T-cell (primary cell): ENCODE data around the gene DIP2C. TPM values are rescaled to one million over a fixed set of nuclear protein-coding genes. Genes with fewer than 3 reads are reported as not detected.

Experiments
- ATAC-seq, 4 experiments: fragments of 200-7000 bp in 3 of 4; fragments of 150-1000 bp in 1 of 4; cut with Tn5 transposase; replicated peaks in 1 of 4; 1 replicate in 3 of 4; 2 replicates in 1 of 4; pipeline ENCODE4 v1.10.0; 2021; ENCODE audit warnings: moderate library complexity in 3 of 4, mild to moderate bottlenecking in 2 of 4, moderate number of reproducible peaks in 1 of 4
- CTCF ChIA-PET, 2 donors: fragments of 300-600 bp; sonication (Branson Sonifier 250); formaldehyde crosslinking; loops; one replicate each; lab custom pipeline; 2022; ENCODE audit warnings: antibody characterized with exemption in 2 of 2; lab: Charles Lee
- POLR2A ChIA-PET, 2 donors: fragments of 300-600 bp; sonication (Branson Sonifier 250); formaldehyde crosslinking; loops; one replicate each; lab custom pipeline; 2022; ENCODE audit warnings: antibody characterized with exemption in 2 of 2; lab: Charles Lee
- DNase-seq, 35 experiments: peaks; one replicate each; pipeline versions ENCODE4 v3.0.0 to v3.0.0-alpha.2; 2013 to 2023
- H3K27ac ChIP-seq: one replicate; pipeline ENCODE4 v1.5.1; 2013; ENCODE audit warnings: low read length
- H3K27me3 ChIP-seq, 2 experiments: replicated peaks in 1 of 2; 1 replicate in 1 of 2; 2 replicates in 1 of 2; pipeline versions ENCODE4 v1.6.1 to v1.7.0; 2013; ENCODE audit warnings: low read length in 1 of 2, mixed read lengths in 1 of 2; ENCODE audit not compliant: control insufficient read depth in 2 of 2, insufficient read depth in 2 of 2; ENCODE audit errors: extremely low read depth in 1 of 2
- H3K36me3 ChIP-seq, 2 donors: 1 replicate in 1 of 2; 2 replicates in 1 of 2; pipeline versions ENCODE4 v1.6.1 to v1.7.0; 2013; ENCODE audit warnings: low read length in 1 of 2; ENCODE audit not compliant: control insufficient read depth in 2 of 2, insufficient read depth in 1 of 2; ENCODE audit errors: extremely low read depth in 1 of 2
- H3K4me1 ChIP-seq, 2 experiments: 1 replicate in 1 of 2; 2 replicates in 1 of 2; pipeline versions ENCODE4 v1.6.1 to v1.7.0; 2013; ENCODE audit warnings: low read length in 2 of 2, mixed read lengths in 1 of 2; ENCODE audit not compliant: insufficient read depth in 2 of 2, control insufficient read depth in 1 of 2; ENCODE audit errors: extremely low read depth in 1 of 2
- H3K4me3 ChIP-seq, 2 donors: 1 replicate in 1 of 2; 2 replicates in 1 of 2; pipeline versions ENCODE4 v1.5.1 to v1.7.0; 2013; ENCODE audit warnings: mild to moderate bottlenecking in 2 of 2, low read length in 1 of 2, moderate library complexity in 1 of 2; ENCODE audit not compliant: control insufficient read depth in 1 of 2; ENCODE audit errors: extremely low read depth in 1 of 2
- H3K9me3 ChIP-seq: 2 replicates; pipeline ENCODE4 v1.7.0; 2013
- H3K27ac Mint-ChIP-seq, 2 donors: one replicate each; pipeline ENCODE4 v1.8.0; 2020 to 2021; ENCODE audit warnings: mild to moderate bottlenecking in 2 of 2, mixed read lengths in 2 of 2
- H3K27me3 Mint-ChIP-seq, 2 donors: one replicate each; pipeline ENCODE4 v1.8.0; 2021 to 2022; ENCODE audit warnings: mixed read lengths in 2 of 2
- H3K36me3 Mint-ChIP-seq: one replicate; pipeline ENCODE4 v1.8.0; 2021; ENCODE audit warnings: mixed read lengths
- H3K4me1 Mint-ChIP-seq, 3 donors: one replicate each; pipeline ENCODE4 v1.8.0; 2020 to 2022; ENCODE audit warnings: mixed read lengths in 3 of 3, mild to moderate bottlenecking in 1 of 3
- H3K4me3 Mint-ChIP-seq, 3 donors: one replicate each; pipeline ENCODE4 v1.8.0; 2020 to 2022; ENCODE audit warnings: mild to moderate bottlenecking in 3 of 3, mixed read lengths in 3 of 3, moderate library complexity in 3 of 3
- H3K9me3 Mint-ChIP-seq, 3 donors: one replicate each; pipeline ENCODE4 v1.8.0; 2020 to 2022; ENCODE audit warnings: mixed read lengths in 3 of 3
- WGBS: methylation state at CpG from one replicate; pipeline ENCODE4 v1.1.5; 2013; ENCODE audit warnings: missing lambda C conversion rate; ENCODE audit not compliant: insufficient coverage; 5-methylcytosine and 5-hydroxymethylcytosine counted together
- total RNA-seq, 35 experiments: library from RNA in 6 of 35; stranded (reverse) in 6 of 35; fragments of 120-200 nt in 1 of 35; gene quantifications; one replicate each; pipeline versions ENCODE4 v1.2.1 to v1.2.4 and lab custom pipeline; 2013 to 2026

Gene DIP2C
- total RNA-seq, 5 donors from 2014 or later (not counting 1 experiment from before 2014, with no cell fraction given) = 2.7 to 7.4 (median 4.5) TPM

DNA sequence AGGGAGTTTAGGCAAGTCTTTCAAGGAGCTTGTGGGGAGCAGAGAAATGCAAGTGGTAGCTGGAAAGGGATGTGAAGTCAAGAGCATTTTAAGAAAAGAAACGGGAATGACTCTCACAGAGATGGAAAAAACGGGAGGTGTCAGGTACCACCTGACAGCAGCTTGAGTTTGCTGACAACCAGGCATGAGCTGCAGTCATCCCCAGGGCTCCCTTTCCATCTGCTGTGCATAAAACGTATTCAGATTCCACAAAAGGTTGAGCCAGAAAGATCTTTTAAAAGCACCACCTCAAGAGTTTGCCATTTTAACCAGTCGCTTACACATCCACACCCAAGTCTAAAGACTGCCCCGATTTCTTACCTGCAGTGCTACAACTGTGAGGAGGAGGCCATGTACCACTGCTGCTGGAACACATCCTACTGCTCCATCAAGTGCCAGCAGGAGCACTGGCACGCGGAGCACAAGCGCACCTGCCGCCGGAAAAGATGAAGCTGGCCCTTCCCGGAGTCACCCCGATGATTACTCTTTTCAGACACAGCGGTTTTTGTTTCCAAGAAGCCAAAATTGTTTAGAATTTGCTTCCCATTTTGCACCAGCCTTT, 437.4 kb downstream of the DIP2C start:
- Mint-ChIP-seq H3K4me1 (no peaks in the 10 kb centered on the region), H3K36me3 (peaks cover 74% of the 10 kb centered on the region), H3K4me3 (no peak overlapping the region), H3K27me3 (no peaks in the 10 kb centered on the region), H3K9me3 (no peaks in the 10 kb centered on the region), H3K27ac (no peak overlapping the region)
- H3K27ac ChIP-seq = no peak overlapping the region
- no peaks in the 10 kb centered on the region for H3K27me3 ChIP-seq
- ChIA-PET POLR2A (no interaction called here), CTCF (no interaction called here)
- H3K36me3 ChIP-seq = peaks cover 4 to 45% of the 10 kb centered on the region in 2 donors
- 98% methylated on average over 13 of the region's 13 CpGs for WGBS
- no peak overlapping the region for H3K4me3 ChIP-seq
- ATAC-seq (no peak), DNase-seq (no peak)
- H3K9me3 ChIP-seq = no peaks in the 10 kb centered on the region
- no peaks in the 10 kb centered on the region for H3K4me1 ChIP-seq

DNA sequence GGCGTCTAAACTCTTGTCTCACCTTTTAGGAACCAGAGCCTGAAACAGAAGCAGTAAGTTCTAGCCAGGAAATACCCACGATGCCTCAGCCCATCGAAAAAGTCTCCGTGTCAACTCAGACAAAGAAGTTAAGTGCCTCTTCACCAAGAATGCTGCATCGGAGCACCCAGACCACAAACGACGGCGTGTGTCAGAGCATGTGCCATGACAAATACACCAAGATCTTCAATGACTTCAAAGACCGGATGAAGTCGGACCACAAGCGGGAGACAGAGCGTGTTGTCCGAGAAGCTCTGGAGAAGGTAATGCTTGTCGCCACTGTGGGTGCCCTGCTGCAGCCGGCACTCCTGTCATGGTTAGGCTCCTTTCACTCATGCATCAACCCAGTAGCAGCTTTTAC, 441.2 kb downstream of the DIP2C start:
- CTCF ChIA-PET = no interaction called here

GRCh38 chr10:247480-247879, 442.0 kb downstream of the DIP2C start:
- Mint-ChIP-seq H3K4me3 (no peak overlapping the region), H3K4me1 (no peaks in the 10 kb centered on the region), H3K27ac (no peak overlapping the region), H3K27me3 (no peaks in the 10 kb centered on the region), H3K9me3 (no peaks in the 10 kb centered on the region), H3K36me3 (peaks cover 69% of the 10 kb centered on the region)
- Histone ChIP-seq H3K27me3 (no peaks in the 10 kb centered on the region), H3K4me3 (no peak overlapping the region), H3K27ac (no peak overlapping the region), H3K9me3 (no peaks in the 10 kb centered on the region), H3K4me1 (peaks cover 0 to 4% of the 10 kb centered on the region in 2 experiments), H3K36me3 (peaks cover 0 to 56% of the 10 kb centered on the region in 2 donors)
- DNase-seq = no peak
- no CpG with 5 or more reads among the region's 4 CpGs for WGBS
- ChIA-PET POLR2A (no interaction called here), CTCF (no interaction called here)
- no peak for ATAC-seq

More for the DNA sequence above, 441.2 kb downstream of the DIP2C start:
- Mint-ChIP-seq H3K4me3 (no peak overlapping the region), H3K36me3 (peaks cover 69% of the 10 kb centered on the region), H3K4me1 (no peaks in the 10 kb centered on the region), H3K27me3 (no peaks in the 10 kb centered on the region), H3K27ac (no peak overlapping the region), H3K9me3 (no peaks in the 10 kb centered on the region)
- H3K4me1 ChIP-seq = peaks cover 0 to 4% of the 10 kb centered on the region in 2 experiments
- no peak overlapping the region for H3K4me3 ChIP-seq
- 96% methylated on average over 14 of the region's 15 CpGs for WGBS
- peak in 1 of 35 experiments; percentile 27 for DNase-seq
- H3K27ac ChIP-seq = no peak overlapping the region
- H3K27me3 ChIP-seq = no peaks in the 10 kb centered on the region
- peaks cover 0 to 55% of the 10 kb centered on the region in 2 donors for H3K36me3 ChIP-seq
- POLR2A ChIA-PET = no interaction called here
- H3K9me3 ChIP-seq = no peaks in the 10 kb centered on the region
- ATAC-seq = no peak

- no peaks in the 10 kb centered on the region for H3K4me1 Mint-ChIP-seq
Observed at GRCh38 chr10:246431-246830, 443.0 kb downstream of the DIP2C start.

DNA sequence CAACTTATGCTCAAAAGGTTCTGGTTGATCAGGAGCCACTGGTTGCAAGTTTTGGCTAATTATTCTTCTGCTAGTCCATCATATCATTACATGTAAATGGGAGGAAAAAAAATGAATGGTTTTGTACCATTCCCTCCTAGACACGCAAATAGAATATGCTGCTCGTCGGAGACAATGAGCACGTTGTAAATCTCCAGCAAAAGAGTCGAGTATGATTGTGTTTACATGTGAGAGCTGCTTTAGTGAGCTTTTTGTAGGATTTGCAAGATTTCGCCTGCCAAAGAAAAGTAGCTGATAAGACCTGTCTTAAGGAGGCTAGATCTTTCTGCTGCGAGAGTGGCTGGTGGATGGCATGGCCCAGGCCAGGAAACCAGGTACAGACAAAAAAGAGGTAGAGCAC, 445.2 kb downstream of the DIP2C start:
- no peaks in the 10 kb centered on the region for H3K9me3 Mint-ChIP-seq
- Histone ChIP-seq H3K27ac (no peak overlapping the region), H3K4me1 (peaks cover 0 to 4% of the 10 kb centered on the region in 2 experiments), H3K9me3 (no peaks in the 10 kb centered on the region), H3K36me3 (peaks cover 0 to 50% of the 10 kb centered on the region in 2 donors), H3K4me3 (no peak overlapping the region), H3K27me3 (no peaks in the 10 kb centered on the region)
- H3K4me1 Mint-ChIP-seq = no peaks in the 10 kb centered on the region
- H3K4me3 Mint-ChIP-seq = no peak overlapping the region
- H3K27me3 Mint-ChIP-seq = no peaks in the 10 kb centered on the region
- POLR2A ChIA-PET = no interaction called here
- CTCF ChIA-PET = no interaction called here
- no peak for ATAC-seq
- peaks cover 49% of the 10 kb centered on the region for H3K36me3 Mint-ChIP-seq
- WGBS = 100% methylated on average over 6 of the region's 7 CpGs
- no peak for DNase-seq
- H3K27ac Mint-ChIP-seq = no peak overlapping the region

More at GRCh38 chr10:246431-246830, 443.0 kb downstream of the DIP2C start:
- no peaks in the 10 kb centered on the region for H3K9me3 ChIP-seq
- ATAC-seq (no peak), DNase-seq (peak in 1 of 35 experiments; percentile 24)
- WGBS = 63% methylated on average over 6 of the region's 9 CpGs
- H3K36me3 Mint-ChIP-seq = peaks cover 63% of the 10 kb centered on the region
- CTCF ChIA-PET = no interaction called here
- POLR2A ChIA-PET = no interaction called here
- no peak overlapping the region for H3K27ac ChIP-seq
- H3K4me3 Mint-ChIP-seq = no peak overlapping the region
- H3K27me3 ChIP-seq = no peaks in the 10 kb centered on the region
- no peaks in the 10 kb centered on the region for H3K27me3 Mint-ChIP-seq
- peaks cover 0 to 56% of the 10 kb centered on the region in 2 donors for H3K36me3 ChIP-seq
- no peaks in the 10 kb centered on the region for H3K9me3 Mint-ChIP-seq
- H3K4me3 ChIP-seq = no peak overlapping the region
- peaks cover 0 to 4% of the 10 kb centered on the region in 2 experiments for H3K4me1 ChIP-seq
- H3K27ac Mint-ChIP-seq = no peak overlapping the region

- Histone ChIP-seq H3K9me3 (no peaks in the 10 kb centered on the region), H3K27me3 (no peaks in the 10 kb centered on the region), H3K4me1 (peaks cover 0 to 4% of the 10 kb centered on the region in 2 experiments), H3K36me3 (peaks cover 0 to 48% of the 10 kb centered on the region in 2 donors), H3K4me3 (no peak overlapping the region), H3K27ac (no peak overlapping the region)
- CTCF ChIA-PET = no interaction called here
- ATAC-seq (no peak), DNase-seq (no peak)
- Mint-ChIP-seq H3K9me3 (no peaks in the 10 kb centered on the region), H3K27me3 (no peaks in the 10 kb centered on the region), H3K27ac (no peak overlapping the region), H3K36me3 (peaks cover 35% of the 10 kb centered on the region), H3K4me3 (no peak overlapping the region), H3K4me1 (no peaks in the 10 kb centered on the region)
- POLR2A ChIA-PET = no interaction called here
- WGBS = 100% methylated on average over 1 of the region's 9 CpGs
Observed at GRCh38 chr10:241966-242643, 447.4 kb downstream of the DIP2C start.
